Neural progenitor cell (in vitro differentiated cells): ENCODE data around the gene MYO1F.

Experiments
- CTCF ChIP-seq: fragments of 200-600 bp; sonication (generic); IDR thresholded peaks from 2 replicates; pipeline ENCODE4 v1.5.1; 2017; ENCODE audit warnings: antibody characterized with exemption, mild to moderate bottlenecking
- EZH2 ChIP-seq: fragments of 200-600 bp; sonication (generic); IDR thresholded peaks from 2 replicates; pipeline ENCODE4 v1.6.1; 2017; ENCODE audit warnings: antibody characterized with exemption, mild to moderate bottlenecking, moderate library complexity
- EZH2phosphoT487 ChIP-seq: fragments of 200-600 bp; sonication (generic); IDR thresholded peaks from 2 replicates; pipeline ENCODE4 v1.6.1; 2017; ENCODE audit warnings: antibody characterized with exemption

GRCh38 chr19:8585894-8586750 is 8.9 kb upstream of the MYO1F start:
- TF ChIP-seq CTCF = peak; percentile 83
- TF ChIP-seq EZH2 = no peak
- no peak for TF ChIP-seq EZH2phosphoT487
